Prostate gland (tissue), 2 donors: ENCODE measurements around the gene ZNF385A.

ENCODE experiments used
- CTCF ChIP-seq, 4 experiments: fragments of 200-600 bp in 2 of 4; fragments of 450-650 bp in 2 of 4; sonication (generic) in 2 of 4; IDR thresholded peaks; 1 replicate in 3 of 4; 2 replicates in 1 of 4; pipeline ENCODE4 v1.5.1; 2016 to 2019; ENCODE audit warnings: antibody characterized with exemption in 4 of 4, mild to moderate bottlenecking in 2 of 4, moderate library complexity in 2 of 4
- POLR2A ChIP-seq: fragments of 450-650 bp; IDR thresholded peaks from one replicate; pipeline ENCODE4 v1.6.1; 2016; ENCODE audit warnings: antibody characterized with exemption, mild to moderate bottlenecking
- POLR2AphosphoS5 ChIP-seq: sonication (generic); formaldehyde crosslinking; IDR thresholded peaks from one replicate; pipeline ENCODE4 v1.6.1; 2017; ENCODE audit warnings: antibody characterized with exemption

GRCh38 chr12:54392485-54393206 is 8.1 kb upstream of the ZNF385A start:
- TF ChIP-seq CTCF (IDR thresholded peaks at IDR 0.05) (no peak), POLR2AphosphoS5 (peak; percentile 29), POLR2A (no peak)
